Transverse colon (tissue), 4 donors: ENCODE data around the gene EFCAB5. TPM values are rescaled to one million over a fixed set of nuclear protein-coding genes. Genes with fewer than 3 reads are reported as not detected.

Source experiments
- DNase-seq: peaks from one replicate; pipeline ENCODE4 v3.0.0-alpha.2; 2019
- H3K27ac ChIP-seq, 4 donors: fragments of 200-600 bp; sonication (generic); 2 replicates each; pipeline ENCODE4 v1.5.1; 2016 to 2018; ENCODE audit warnings: inconsistent platforms in 4 of 4
- H3K27me3 ChIP-seq: fragments of 200-600 bp; sonication (generic); 2 replicates; pipeline ENCODE4 v1.5.1; 2017; ENCODE audit warnings: inconsistent platforms
- H3K36me3 ChIP-seq, 4 donors: fragments of 200-600 bp; sonication (generic); 2 replicates each; pipeline ENCODE4 v1.5.1; 2017 to 2019; ENCODE audit warnings: inconsistent platforms in 4 of 4
- H3K4me1 ChIP-seq, 4 donors: fragments of 200-600 bp; sonication (generic); 2 replicates each; pipeline ENCODE4 v1.5.1; 2017 to 2020; ENCODE audit warnings: inconsistent platforms in 4 of 4
- H3K4me3 ChIP-seq, 4 donors: fragments of 200-600 bp; sonication (generic); 1 replicate in 1 of 4; 2 replicates in 3 of 4; pipeline versions ENCODE4 v1.5.1 to v1.6.1; 2017 to 2019; ENCODE audit warnings: inconsistent platforms in 4 of 4
- H3K9me3 ChIP-seq, 2 donors: fragments of 200-600 bp; sonication (generic); 2 replicates each; pipeline ENCODE4 v1.5.1; 2017 to 2019; ENCODE audit warnings: inconsistent platforms in 2 of 2
- CTCF ChIP-seq, 5 experiments: fragments of 200-600 bp in 3 of 5; fragments of 450-650 bp in 2 of 5; sonication (generic) in 3 of 5; IDR thresholded peaks; 1 replicate in 2 of 5; 2 replicates in 3 of 5; pipeline ENCODE4 v1.5.1; 2016 to 2017; ENCODE audit warnings: antibody characterized with exemption in 5 of 5, inconsistent platforms in 3 of 5, mild to moderate bottlenecking in 2 of 5, moderate library complexity in 1 of 5
- EP300 ChIP-seq: sonication (generic); formaldehyde crosslinking; IDR thresholded peaks from one replicate; pipeline ENCODE4 v1.6.1; 2017; ENCODE audit warnings: antibody characterized with exemption, low read depth
- POLR2A ChIP-seq: fragments of 450-650 bp; IDR thresholded peaks from one replicate; pipeline ENCODE4 v1.6.1; 2016; ENCODE audit warnings: antibody characterized with exemption, mild to moderate bottlenecking, moderate library complexity
- POLR2AphosphoS5 ChIP-seq, 3 donors: sonication (generic); formaldehyde crosslinking; IDR thresholded peaks; one replicate each; pipeline ENCODE4 v1.6.1; 2016; ENCODE audit warnings: antibody characterized with exemption in 3 of 3
- WGBS, 2 donors: methylation state at CpG; one replicate each; pipeline ENCODE4 v1.1.5; 2018; ENCODE audit warnings: low coverage in 1 of 2; 5-methylcytosine and 5-hydroxymethylcytosine counted together
- in situ Hi-C, 4 donors: fragments of 200-750 bp; cut with MboI; loops; one replicate each; pipeline versions ENCODE4 v1.15.0 to v1.15.1; 2017; ENCODE audit warnings: low sequenced_read_pairs in 3 of 4, low pct_ligation_motif_present in 1 of 4, low pct_unique_long_range_greater_than_20kb in 1 of 4
- intact Hi-C: fragments of 100-400 bp; cut with DNase I; formaldehyde crosslinking; loops from one replicate; pipeline ENCODE4 v1.15.1; 2023; ENCODE audit warnings: low total_unique reads
- total RNA-seq, 4 donors: library from RNA; depleted of rRNA; stranded (reverse); fragments of >200 nt; gene quantifications; one replicate each; pipeline ENCODE4 v1.1.0, GENCODE V29; 2016

Gene EFCAB5
- total RNA-seq, 4 donors from 2014 or later = 1.00 to 3.7 (median 1.9) TPM

GRCh38 chr17:29914819-29915537 is 26.5 kb upstream of the EFCAB5 start:
- Histone ChIP-seq H3K27ac (no peak overlapping the region), H3K4me1 (peaks cover 0 to 9% (median 1%) of the 10 kb centered on the region in 4 donors), H3K36me3 (no peaks in the 10 kb centered on the region), H3K9me3 (no peaks in the 10 kb centered on the region), H3K4me3 (no peak overlapping the region), H3K27me3 (no peaks in the 10 kb centered on the region)
- intact Hi-C loops (no loop called here), in situ Hi-C loops (no loop called here)
- WGBS, 2 donors = 60 to 81% methylated on average over 2 of the region's 2 CpGs
- no peak for TF ChIP-seq POLR2A
- TF ChIP-seq CTCF (IDR thresholded peaks at IDR 0.05) = no peak
- DNase-seq = no peak

- in situ Hi-C loops = no loop called here
Observed at GRCh38 chr17:29918016-29918415, 23.4 kb upstream of the EFCAB5 start.

GRCh38 chr17:29918922-29919856 is 22.2 kb upstream of the EFCAB5 start:
- TF ChIP-seq POLR2AphosphoS5 (IDR thresholded peaks at IDR 0.05) (no peak), CTCF (IDR thresholded peaks at IDR 0.05) (no peak)
- WGBS, 2 donors = 59 to 76% methylated on average over 3 of the region's 3 CpGs
- in situ Hi-C loops = no loop called here
- Histone ChIP-seq H3K4me1 (peaks cover 0 to 9% (median 2%) of the 10 kb centered on the region in 4 donors), H3K27me3 (no peaks in the 10 kb centered on the region), H3K9me3 (no peaks in the 10 kb centered on the region), H3K27ac (no peak overlapping the region), H3K4me3 (no peak overlapping the region), H3K36me3 (no peaks in the 10 kb centered on the region)
- intact Hi-C loops = no loop called here
- DNase-seq = no peak

More at GRCh38 chr17:29918016-29918415, 23.4 kb upstream of the EFCAB5 start:
- H3K4me1 ChIP-seq = peaks cover 0 to 9% (median 2%) of the 10 kb centered on the region in 4 donors
- H3K36me3 ChIP-seq = no peaks in the 10 kb centered on the region
- no peak overlapping the region for H3K27ac ChIP-seq
- no peak overlapping the region for H3K4me3 ChIP-seq
- H3K9me3 ChIP-seq = no peaks in the 10 kb centered on the region
- no peaks in the 10 kb centered on the region for H3K27me3 ChIP-seq
- 100% methylated on average over 1 of the region's 1 CpG for WGBS, 2 donors
- intact Hi-C loops = no loop called here
- no peak for DNase-seq
- TF ChIP-seq EP300 (no peak), POLR2A (no peak), POLR2AphosphoS5 (IDR thresholded peaks at IDR 0.05) (no peak), CTCF (IDR thresholded peaks at IDR 0.05) (no peak)

GRCh38 chr17:29924786-29925185 is 16.6 kb upstream of the EFCAB5 start:
- WGBS, 2 donors = 33 to 62% methylated on average over 1 of the region's 1 CpG
- Histone ChIP-seq H3K4me3 (no peak overlapping the region), H3K27me3 (no peaks in the 10 kb centered on the region), H3K4me1 (peaks cover 0 to 25% (median 17%) of the 10 kb centered on the region in 4 donors), H3K27ac (no peak overlapping the region), H3K36me3 (no peaks in the 10 kb centered on the region), H3K9me3 (no peaks in the 10 kb centered on the region)
- TF ChIP-seq POLR2A (no peak), POLR2AphosphoS5 (IDR thresholded peaks at IDR 0.05) (no peak), CTCF (IDR thresholded peaks at IDR 0.05) (no peak), EP300 (no peak)
- intact Hi-C loops (no loop called here), in situ Hi-C loops (loop anchor here in 2 of 4 donors (25.0 kb wide), 2 partner anchors 287 to 312 kb away; partner anchors contain the start of gene CORO6 (in 1 of the 2))
- DNase-seq = no peak
